Superior temporal gyrus (tissue), 1 donor: ENCODE results near the gene ATP10B.

Source experiments
- DNase-seq: peaks from one replicate; pipeline ENCODE4 v3.0.0-alpha.2; 2016; ENCODE audit errors: extremely low spot score

Gene ATP10B

DNA sequence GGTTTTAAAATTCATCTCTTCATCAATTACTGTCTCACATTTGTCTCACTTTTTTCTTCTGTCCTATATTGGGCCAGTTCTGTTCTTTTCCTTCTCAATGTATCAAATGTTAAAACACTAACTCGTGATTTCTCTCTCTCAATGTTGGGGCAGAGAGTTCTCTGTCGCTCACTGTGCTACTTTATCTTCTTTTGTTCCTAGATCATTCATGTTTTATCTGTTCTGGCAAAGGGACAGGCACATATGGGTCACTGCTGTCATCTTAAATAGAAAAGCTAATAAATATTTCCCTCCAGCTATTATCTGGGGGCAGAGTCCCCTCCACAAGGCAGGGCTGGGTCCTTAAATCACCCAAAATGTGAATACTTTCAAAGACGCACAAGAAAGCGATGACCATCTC, 216.3 kb downstream of the ATP10B start:
- no peak for DNase-seq

GRCh38 chr5:160635046-160635445, 217.0 kb downstream of the ATP10B start:
- DNase-seq = no peak

DNA sequence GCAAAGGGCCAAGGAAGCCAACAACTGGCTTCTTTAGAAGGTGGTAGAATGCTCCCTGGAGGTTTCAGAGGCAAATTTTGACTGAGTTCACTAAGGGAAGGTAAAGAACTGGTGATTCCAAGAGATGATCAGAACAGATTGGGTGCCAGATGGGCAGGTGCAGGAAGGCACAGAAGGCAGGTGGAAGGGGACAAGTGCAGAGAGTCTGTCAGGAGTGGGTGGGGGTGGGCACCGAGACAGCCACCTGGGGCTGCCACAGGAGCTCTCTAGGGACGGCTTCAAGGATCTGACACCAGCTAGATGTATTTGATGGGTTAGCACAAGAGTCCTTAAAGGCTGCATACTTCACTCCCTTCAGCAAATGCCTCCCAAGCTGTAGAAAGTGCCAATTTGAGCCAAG, 223.0 kb downstream of the ATP10B start:
- DNase-seq = no peak

DNA sequence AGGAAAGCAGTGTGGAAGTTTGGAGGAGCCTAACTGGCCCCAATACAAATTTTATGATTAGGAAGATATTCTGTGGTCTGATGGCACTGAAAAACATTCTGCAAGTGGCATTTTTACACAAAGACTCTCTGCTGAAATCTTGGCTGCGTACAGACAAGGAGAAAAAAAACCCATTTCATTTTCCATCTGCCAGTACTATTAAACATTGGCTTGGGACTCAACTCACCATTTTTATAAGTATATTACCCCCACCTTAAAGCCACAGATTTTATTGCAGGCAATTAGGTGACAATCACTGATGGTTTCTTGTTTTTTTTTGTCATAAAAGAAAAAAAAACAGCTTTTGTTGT, 223.4 kb downstream of the ATP10B start:
- DNase-seq = peak; percentile 50

DNA sequence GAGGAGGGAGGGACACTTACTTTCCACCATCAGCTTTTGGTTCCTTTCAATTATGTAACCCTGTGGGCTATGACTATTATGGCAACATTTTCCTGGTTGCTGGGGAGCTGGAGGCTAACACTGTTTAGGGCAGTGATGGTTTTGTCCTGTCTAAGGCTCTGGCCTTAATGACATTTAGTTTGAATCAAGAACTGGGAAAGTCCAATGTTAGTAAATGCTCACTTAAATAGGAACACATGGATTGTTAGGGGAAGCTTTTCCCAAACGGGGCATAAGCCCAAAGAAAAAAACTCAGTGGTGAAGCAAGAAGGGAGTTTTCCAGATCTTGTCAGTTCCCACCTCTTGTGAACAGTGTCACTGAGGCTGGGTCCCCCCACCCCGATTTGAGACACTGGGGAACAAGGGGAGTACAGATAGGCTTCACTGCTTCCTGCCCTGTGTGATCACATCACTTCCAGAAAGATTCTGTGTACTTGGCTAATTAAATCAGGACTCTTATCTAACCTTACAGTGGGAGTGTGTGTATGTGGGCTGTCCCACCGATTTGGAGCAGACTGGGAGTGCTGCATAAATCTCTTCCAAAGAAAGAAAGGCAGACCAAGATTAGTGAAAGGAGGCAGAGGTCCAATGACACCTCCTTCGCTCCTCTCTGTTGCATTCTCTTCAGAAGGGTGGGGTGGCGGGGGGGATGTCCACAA, 223.9 kb downstream of the ATP10B start:
- DNase-seq = peak; percentile 55

GRCh38 chr5:160626322-160626721, 225.7 kb downstream of the ATP10B start:
- DNase-seq = no peak

DNA sequence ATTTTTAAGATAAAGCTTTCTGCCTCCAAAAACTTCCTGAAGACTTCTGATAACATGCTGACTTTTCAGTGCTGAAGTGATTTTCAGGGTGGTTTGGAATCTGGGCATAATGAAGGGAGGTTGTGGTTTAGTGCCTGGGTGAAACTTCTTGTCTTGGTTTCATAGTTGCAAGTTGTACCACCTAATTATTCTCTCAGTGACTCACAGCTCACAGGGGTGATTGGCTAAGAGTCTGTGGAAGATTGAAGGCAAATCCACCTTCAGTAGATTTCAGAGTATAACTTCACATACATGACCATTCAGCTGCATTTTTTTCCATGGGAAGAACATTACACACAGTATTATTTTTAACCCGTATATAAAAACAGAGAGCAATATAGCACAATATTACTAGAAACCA, 230.5 kb downstream of the ATP10B start:
- DNase-seq = no peak

DNA sequence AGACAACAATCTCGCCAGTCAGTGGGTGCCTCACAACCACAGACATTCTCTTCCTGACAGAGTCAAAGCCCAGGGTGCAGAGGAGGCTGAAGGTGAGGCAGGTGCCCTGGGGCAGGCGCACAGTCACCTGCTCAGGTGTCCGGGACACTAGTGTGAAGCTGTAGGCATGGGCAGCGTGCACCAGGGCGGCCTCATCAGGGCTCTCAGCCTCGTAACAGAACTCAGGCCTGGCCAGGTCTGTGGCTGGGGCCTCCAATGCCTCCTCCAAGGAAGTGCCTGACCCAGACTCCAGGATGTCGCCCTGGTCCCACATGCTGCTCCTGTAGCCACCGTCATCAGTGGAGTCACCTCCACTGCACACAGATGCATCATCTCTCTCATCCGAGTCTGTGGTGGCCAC, 231.6 kb downstream of the ATP10B start:
- no peak for DNase-seq

- DNase-seq = no peak
Measured at GRCh38 chr5:160619381-160619780, 232.6 kb downstream of the ATP10B start.

- no peak for DNase-seq
Measured at GRCh38 chr5:160618286-160618685, 233.7 kb downstream of the ATP10B start.

DNA sequence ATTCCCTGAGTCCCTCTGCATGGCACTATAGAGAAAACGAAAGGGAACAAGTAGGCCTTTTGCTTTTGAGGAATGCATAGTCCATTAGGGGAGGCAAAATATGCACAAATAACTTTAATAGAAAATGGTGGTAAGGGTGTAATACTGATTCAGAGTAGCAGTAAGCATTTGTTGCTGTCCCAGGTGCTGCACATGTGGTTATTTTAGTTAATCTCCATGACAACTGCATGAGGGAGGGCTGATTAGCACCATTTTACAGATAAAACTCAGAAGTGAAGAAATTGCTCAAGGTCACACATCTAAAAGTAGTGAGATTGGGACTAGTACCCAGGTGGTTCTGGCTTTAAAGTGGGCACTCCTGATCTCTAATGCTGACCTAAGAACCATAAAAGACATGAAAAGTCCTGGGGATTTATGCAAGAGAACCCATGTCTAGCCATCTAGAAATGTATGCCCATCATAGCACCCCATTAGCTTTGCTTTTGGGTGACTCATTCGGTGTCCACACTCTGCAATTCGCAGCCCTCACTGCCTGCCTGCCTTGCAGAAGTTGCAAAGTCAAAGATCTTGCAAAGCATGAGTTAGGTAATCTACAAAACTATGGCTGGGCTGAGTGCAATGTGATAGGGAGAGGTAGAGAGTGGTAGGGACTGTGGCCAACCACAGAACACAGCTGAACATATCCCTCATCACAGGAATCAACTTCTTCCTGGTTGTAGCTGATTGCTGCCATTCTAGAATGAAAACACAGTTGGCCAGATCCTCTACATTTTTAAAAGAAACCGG, 235.1 kb downstream of the ATP10B start:
- DNase-seq = no peak

GRCh38 chr5:160614136-160614535, 237.9 kb downstream of the ATP10B start:
- DNase-seq = no peak

- peak; percentile 41 for DNase-seq
Measured at GRCh38 chr5:160605266-160605665, 246.7 kb downstream of the ATP10B start.

GRCh38 chr5:160604484-160604883, 247.5 kb downstream of the ATP10B start:
- no peak for DNase-seq

GRCh38 chr5:160602744-160603143, 249.3 kb downstream of the ATP10B start:
- no peak for DNase-seq

DNA sequence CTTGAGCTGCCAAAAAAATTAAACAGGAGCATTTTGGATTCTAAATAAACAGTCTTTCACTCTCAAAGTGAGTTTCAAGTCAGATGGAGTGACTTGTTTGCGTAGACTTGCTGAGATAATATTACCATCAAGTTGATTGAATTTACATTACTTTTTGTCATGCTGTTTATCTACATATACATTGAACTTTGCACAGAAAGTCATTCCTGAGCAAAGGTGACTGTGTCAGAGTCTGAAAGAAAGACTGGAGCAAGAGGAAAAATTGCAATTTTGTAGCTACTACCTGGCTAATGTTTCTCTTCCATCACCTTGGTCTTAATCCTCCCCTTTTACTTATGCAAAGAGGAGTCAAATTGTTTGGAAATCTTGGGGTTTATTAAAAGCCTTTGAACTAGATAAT, 251.0 kb downstream of the ATP10B start:
- peak; percentile 20 for DNase-seq

- no peak for DNase-seq
Measured at GRCh38 chr5:160573318-160573717, 278.7 kb downstream of the ATP10B start.

DNA sequence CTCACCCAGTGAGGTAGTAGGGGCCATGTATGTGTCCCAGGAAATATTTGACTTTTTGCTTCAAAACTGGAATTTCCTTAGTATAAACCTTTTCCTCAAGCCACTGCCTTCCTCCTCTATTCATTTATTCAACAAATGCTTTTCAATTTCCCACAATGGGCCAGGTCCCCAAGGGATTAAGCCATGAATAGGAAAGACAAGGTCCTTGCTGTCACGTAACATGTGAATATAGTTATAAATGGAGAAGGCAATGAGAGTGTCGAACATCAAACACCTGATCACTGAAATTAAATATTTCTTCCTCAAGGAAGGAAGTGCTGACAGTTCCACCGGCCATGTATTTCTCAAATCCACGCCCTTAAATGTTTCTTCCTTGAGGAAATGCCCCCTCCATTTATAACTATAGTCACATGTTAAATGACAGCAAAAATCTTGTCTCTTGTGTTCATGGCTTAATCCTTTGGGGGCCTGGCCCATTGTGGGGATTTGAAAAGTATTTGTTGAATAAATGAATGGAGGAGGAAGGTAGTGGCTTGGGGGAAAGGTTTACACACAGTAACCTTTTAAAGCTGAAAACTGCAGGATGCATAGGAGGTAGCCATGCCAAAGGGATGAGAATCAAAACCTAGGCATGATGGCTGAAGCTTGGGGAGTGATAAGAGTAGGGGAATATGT, 284.8 kb downstream of the ATP10B start:
- DNase-seq = no peak

DNA sequence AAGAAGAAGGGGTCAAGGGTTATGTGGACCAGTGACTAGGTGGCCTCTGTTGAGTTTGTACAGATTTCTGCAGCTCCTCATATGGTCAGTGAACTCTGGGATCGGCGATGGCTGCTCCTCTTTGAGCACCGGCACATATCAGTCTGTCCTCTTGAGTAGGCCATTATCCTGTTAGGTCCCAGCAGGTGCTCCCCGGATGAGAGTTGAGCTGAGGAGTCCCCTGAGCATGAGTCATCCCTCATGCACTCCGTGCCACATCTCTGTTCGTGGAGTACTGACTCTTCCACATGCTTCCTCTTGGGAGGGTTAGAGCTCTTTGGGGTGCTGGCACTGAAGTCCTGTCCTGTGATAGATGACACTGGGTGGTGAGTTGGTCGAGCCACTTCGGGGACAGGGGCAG, 286.6 kb downstream of the ATP10B start:
- DNase-seq = no peak

- no peak for DNase-seq
Measured at GRCh38 chr5:160556846-160557245, 295.2 kb downstream of the ATP10B start.

DNA sequence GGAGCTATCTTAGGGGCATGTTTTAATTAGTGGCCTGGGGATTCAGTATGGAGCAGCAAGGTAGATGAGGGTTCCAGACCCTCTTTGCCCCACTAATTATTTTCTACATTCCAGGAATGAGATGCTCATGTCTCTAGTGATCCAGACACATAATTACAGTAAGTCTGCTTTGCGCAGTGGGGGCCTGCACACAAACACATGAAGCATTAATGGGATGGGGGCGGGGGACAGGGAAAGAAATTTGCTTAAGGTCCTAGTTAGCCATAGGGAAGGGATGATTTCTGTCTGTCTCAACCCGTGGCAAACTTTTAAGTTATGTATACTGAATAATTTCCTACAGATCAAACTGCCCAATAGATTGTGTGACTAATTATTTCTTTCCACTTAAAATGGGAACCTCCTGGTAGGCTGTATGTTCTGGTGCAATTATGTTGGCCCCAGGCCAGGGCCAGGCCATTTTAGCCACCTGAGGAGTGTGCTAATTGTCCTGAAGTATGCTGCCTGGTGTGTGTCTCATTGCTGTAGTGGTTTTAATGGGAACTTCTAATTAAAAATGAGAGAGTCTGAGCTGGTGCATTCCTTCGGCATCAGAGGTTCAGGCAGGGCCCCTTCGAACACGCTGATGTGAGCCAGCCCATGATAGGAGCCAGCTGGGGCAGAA, 295.9 kb downstream of the ATP10B start:
- no peak for DNase-seq

DNA sequence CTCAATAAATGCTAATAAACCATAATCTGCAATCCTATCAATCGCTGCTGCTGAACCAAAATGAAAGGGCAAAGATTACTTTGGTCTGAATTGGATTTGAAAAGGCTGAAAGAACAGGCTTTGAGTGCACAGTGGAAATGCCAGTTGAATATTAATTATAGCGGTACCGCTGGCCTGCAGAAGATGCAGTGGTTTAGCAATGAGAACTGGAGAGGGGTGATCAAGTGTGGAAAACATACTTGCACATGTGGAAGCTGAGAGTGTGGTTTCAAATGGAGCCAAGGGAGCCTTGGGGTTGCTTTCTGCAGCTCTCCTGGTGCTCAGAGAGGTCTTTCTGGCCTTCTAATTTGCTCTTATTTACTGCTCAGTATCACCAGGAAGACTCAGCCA, 296.4 kb downstream of the ATP10B start:
- DNase-seq = no peak
